ENCODE measurements around the gene RNF115. TPM values are rescaled to one million over a fixed set of nuclear protein-coding genes. Genes with fewer than 3 reads are reported as not detected.
A peak's percentile ranks its signal among the peaks of the same experiment; 100 is the strongest.
"Not testable (repeated sequence)": the region's sequence is repeated elsewhere in the genome, so short reads cannot be mapped to it uniquely, and the experiment has no call there.

RNF115 gene
- total RNA-seq, 1 donor from 2014 or later: 14.2 TPM

- Histone ChIP-seq H3K4me1 (peaks cover 5% of the 10 kb centered on the region), H3K27me3 (ENCODE audit: low read depth) (no peaks in the 10 kb centered on the region), H3K27ac (no peak overlapping the region), H3K36me3 (peaks cover 23% of the 10 kb centered on the region), H3K9me3 (no peaks in the 10 kb centered on the region), H3K4me3 (no peak overlapping the region)
- TF ChIP-seq CTCF (IDR thresholded peaks at IDR 0.05): no peak
- ATAC-seq (no peak), DNase-seq (no peak)
- intact Hi-C loops (cut with DNase I): no loop called here
Measured at GRCh38 chr1:145778146-145778540, 45.8 kb downstream of the RNF115 start.

GRCh38 chr1:145777357-145778145 is 46.3 kb downstream of the RNF115 start:
- DNase-seq: no peak
- H3K4me1 ChIP-seq: peaks cover 2% of the 10 kb centered on the region
- peaks cover 26% of the 10 kb centered on the region for H3K36me3 ChIP-seq
- ATAC-seq: no peak
- intact Hi-C loops (cut with DNase I): no loop called here
- no peak for TF ChIP-seq CTCF (IDR thresholded peaks at IDR 0.05)
- H3K27ac ChIP-seq: no peak overlapping the region
- no peaks in the 10 kb centered on the region for H3K27me3 ChIP-seq (ENCODE audit: low read depth)
- H3K4me3 ChIP-seq: no peak overlapping the region
- H3K9me3 ChIP-seq: no peaks in the 10 kb centered on the region

- no peaks in the 10 kb centered on the region for H3K4me1 ChIP-seq
- no peak for TF ChIP-seq CTCF (IDR thresholded peaks at IDR 0.05)
- no peak overlapping the region for H3K4me3 ChIP-seq
- H3K9me3 ChIP-seq: no peaks in the 10 kb centered on the region
- intact Hi-C loops (cut with DNase I): no loop called here
- DNase-seq (no peak), ATAC-seq (no peak)
- H3K27ac ChIP-seq: no peak overlapping the region
- peaks cover 48% of the 10 kb centered on the region for H3K36me3 ChIP-seq
- no peaks in the 10 kb centered on the region for H3K27me3 ChIP-seq (ENCODE audit: low read depth)
Measured at GRCh38 chr1:145773423-145773822, 50.5 kb downstream of the RNF115 start.

GRCh38 chr1:145771056-145771455 is 52.8 kb downstream of the RNF115 start:
- Histone ChIP-seq H3K27ac (no peak overlapping the region), H3K4me3 (no peak overlapping the region), H3K9me3 (no peaks in the 10 kb centered on the region), H3K27me3 (ENCODE audit: low read depth) (no peaks in the 10 kb centered on the region), H3K36me3 (peaks cover 49% of the 10 kb centered on the region), H3K4me1 (no peaks in the 10 kb centered on the region)
- no peak for TF ChIP-seq CTCF (IDR thresholded peaks at IDR 0.05)
- no peak for DNase-seq
- no peak for ATAC-seq
- intact Hi-C loops (cut with DNase I): no loop called here

GRCh38 chr1:145768004-145768403 is 55.9 kb downstream of the RNF115 start:
- ATAC-seq; H3K4me3 ChIP-seq; H3K9me3 ChIP-seq; DNase-seq; H3K27me3 ChIP-seq (ENCODE audit: low read depth); H3K4me1 ChIP-seq; intact Hi-C loops (cut with DNase I); H3K27ac ChIP-seq: not testable (repeated sequence)
- peaks cover 53% of the 10 kb centered on the region for H3K36me3 ChIP-seq

GRCh38 chr1:145766926-145767325 is 57.0 kb downstream of the RNF115 start:
- H3K4me1 ChIP-seq; ATAC-seq; H3K27ac ChIP-seq; DNase-seq; H3K27me3 ChIP-seq (ENCODE audit: low read depth); intact Hi-C loops (cut with DNase I); H3K9me3 ChIP-seq; H3K4me3 ChIP-seq: not testable (repeated sequence)
- H3K36me3 ChIP-seq: peaks cover 52% of the 10 kb centered on the region

- DNase-seq; H3K4me1 ChIP-seq; H3K27me3 ChIP-seq (ENCODE audit: low read depth); intact Hi-C loops (cut with DNase I); H3K9me3 ChIP-seq; H3K4me3 ChIP-seq; H3K27ac ChIP-seq: not testable (repeated sequence)
- ATAC-seq: peak in 1 of 2 donors; percentile 24
- peaks cover 49% of the 10 kb centered on the region for H3K36me3 ChIP-seq
Measured at GRCh38 chr1:145765585-145766360, 58.1 kb downstream of the RNF115 start.

GRCh38 chr1:145765127-145765526 is 58.8 kb downstream of the RNF115 start:
- ATAC-seq; H3K27ac ChIP-seq; intact Hi-C loops (cut with DNase I); DNase-seq; H3K4me3 ChIP-seq; H3K4me1 ChIP-seq; H3K9me3 ChIP-seq; H3K27me3 ChIP-seq (ENCODE audit: low read depth): not testable (repeated sequence)
- H3K36me3 ChIP-seq: peaks cover 43% of the 10 kb centered on the region

- ATAC-seq; H3K4me1 ChIP-seq; H3K9me3 ChIP-seq; H3K4me3 ChIP-seq; intact Hi-C loops (cut with DNase I); H3K27ac ChIP-seq; H3K27me3 ChIP-seq (ENCODE audit: low read depth); DNase-seq: not testable (repeated sequence)
- peaks cover 35% of the 10 kb centered on the region for H3K36me3 ChIP-seq
Measured at GRCh38 chr1:145764231-145764940, 59.5 kb downstream of the RNF115 start.

All from lower lobe of right lung (tissue), 2 donors.